Activated CD8-positive, alpha-beta memory T cell treated with anti-CD3 and anti-CD28 coated beads for 36 hours (primary cell): Measurements from ENCODE around the gene ASCC1. TPM values are rescaled to one million over a fixed set of nuclear protein-coding genes. Genes with fewer than 3 reads are reported as not detected.

Experiments
- CTCF ChIA-PET: fragments of 350-600 bp; sonication (Branson Sonifier 250); formaldehyde crosslinking; loops from one replicate; lab custom pipeline; 2021; ENCODE audit warnings: antibody characterized with exemption; lab: Charles Lee
- POLR2A ChIA-PET: fragments of 350-600 bp; sonication (Branson Sonifier 250); formaldehyde crosslinking; loops from one replicate; lab custom pipeline; 2021; ENCODE audit warnings: antibody characterized with exemption; lab: Charles Lee
- total RNA-seq, 2 experiments: library from RNA; stranded (reverse); gene quantifications; one replicate each; pipeline ENCODE4 v1.2.3, GENCODE V29; 2021

Gene ASCC1
- total RNA-seq, 2 experiments from 2014 or later: 43.2 to 44.1 TPM

- ChIA-PET CTCF (interaction anchor here (1.6 kb wide), 1 partner anchor 27 kb away, joined by 5 read pairs; no protein-coding TSS in a partner anchor), POLR2A (no interaction called here)
Measured at GRCh38 chr10:72075376-72076115, 140.5 kb downstream of the ASCC1 start.

- POLR2A ChIA-PET: no interaction called here
- CTCF ChIA-PET: no interaction called here
Measured at GRCh38 chr10:72074574-72075375, 141.3 kb downstream of the ASCC1 start.

- POLR2A ChIA-PET: no interaction called here
- CTCF ChIA-PET: interaction anchor here (1.0 kb wide), 1 partner anchor 15 kb away, joined by 3 read pairs; no protein-coding TSS in a partner anchor
Measured at GRCh38 chr10:72073708-72074573, 142.1 kb downstream of the ASCC1 start.

DNA sequence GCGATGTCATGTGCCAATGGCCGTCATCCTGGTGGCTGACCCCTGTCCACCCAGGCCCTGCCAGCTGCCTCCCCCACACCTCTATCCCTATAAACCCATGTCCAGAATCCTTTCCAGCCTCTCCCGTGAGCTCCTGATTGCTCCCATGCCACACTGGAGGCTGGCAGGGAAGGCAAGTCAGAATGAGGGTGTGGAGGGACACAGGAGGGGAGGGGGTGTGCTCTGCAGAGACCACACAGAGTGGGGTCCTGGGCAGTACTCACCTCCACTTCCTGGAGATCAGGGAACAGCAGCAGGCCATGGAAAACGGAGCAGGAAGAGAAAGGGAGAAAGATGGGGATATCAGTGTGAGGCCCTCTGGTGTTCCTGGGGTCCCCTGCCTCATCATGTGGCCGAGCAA, 143.4 kb downstream of the ASCC1 start:
- CTCF ChIA-PET: interaction anchor here (1.0 to 2.7 kb wide), 2 partner anchors 24 to 176 kb away, joined by 3 to 10 read pairs; no protein-coding TSS in a partner anchor
- POLR2A ChIA-PET: no interaction called here

DNA sequence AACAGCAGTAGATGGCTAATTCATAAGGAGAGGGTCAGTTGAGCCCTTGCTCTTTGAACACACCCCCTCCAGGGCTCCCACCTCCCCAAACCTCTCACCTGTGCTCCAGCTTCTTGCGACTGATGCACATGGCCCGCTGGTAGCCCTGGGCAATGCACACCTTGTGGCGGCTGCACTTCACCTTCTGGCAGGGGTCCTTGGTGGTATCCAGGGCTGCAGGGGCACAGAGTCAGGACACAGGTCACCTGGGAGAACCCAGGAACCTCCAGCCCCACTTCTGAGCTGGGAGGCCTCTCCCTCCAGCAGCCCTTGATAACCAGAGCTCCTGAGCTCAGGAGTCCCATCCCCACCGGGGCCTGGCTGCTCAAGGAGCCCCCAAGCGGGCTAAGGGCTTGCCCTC, 144.0 kb downstream of the ASCC1 start:
- CTCF ChIA-PET: interaction anchor here (1.0 to 2.7 kb wide), 2 partner anchors 24 to 176 kb away, joined by 3 to 10 read pairs; no protein-coding TSS in a partner anchor
- POLR2A ChIA-PET: interaction anchor here (0.5 to 0.9 kb wide), 2 partner anchors 13 to 17 kb away, joined by 3 to 8 read pairs; partner anchors contain the start of gene SPOCK2

- CTCF ChIA-PET: interaction anchor here (0.5 to 1.9 kb wide), 6 partner anchors 9 to 267 kb away, joined by 3 to 8 read pairs (median 4); no protein-coding TSS in a partner anchor
Measured at GRCh38 chr10:72069751-72070526, 146.1 kb downstream of the ASCC1 start.

DNA sequence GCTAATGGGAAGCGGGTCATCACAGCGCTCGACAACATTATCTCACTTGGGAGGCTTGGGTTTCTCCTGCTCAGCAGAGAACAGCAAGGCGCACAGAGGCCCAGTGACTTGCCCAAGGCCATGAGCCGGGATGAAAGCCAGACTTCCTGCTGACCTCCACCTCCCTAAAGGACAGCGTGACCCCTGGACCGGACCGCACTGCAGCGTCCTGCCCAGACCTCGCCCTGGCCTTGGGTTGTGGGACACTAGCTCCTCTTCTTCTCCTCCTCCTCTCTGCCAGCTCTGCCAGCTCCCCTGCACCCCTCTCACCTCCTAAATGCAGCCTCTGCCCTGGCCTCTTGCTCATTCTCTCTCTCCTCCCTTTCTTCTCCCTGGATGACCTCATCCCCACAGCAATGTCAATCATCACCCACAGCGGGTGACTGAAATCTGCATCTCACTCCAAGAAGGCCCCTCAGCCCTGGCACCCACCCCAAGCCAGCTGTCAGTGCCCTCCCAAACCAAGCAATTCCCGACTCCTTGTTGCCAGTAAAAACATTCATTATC, 147.1 kb downstream of the ASCC1 start:
- ChIA-PET CTCF (interaction anchor here (0.7 to 4.6 kb wide), 6 partner anchors 10 to 229 kb away, joined by 3 to 16 read pairs (median 4); no protein-coding TSS in a partner anchor), POLR2A (no interaction called here)

More at GRCh38 chr10:72069751-72070526, 146.1 kb downstream of the ASCC1 start:
- POLR2A ChIA-PET: no interaction called here

- CTCF ChIA-PET: interaction anchor here (1.9 to 4.6 kb wide), 2 partner anchors 11 to 20 kb away, joined by 8 to 16 read pairs; no protein-coding TSS in a partner anchor
- POLR2A ChIA-PET: no interaction called here
Measured at GRCh38 chr10:72068126-72068765, 147.8 kb downstream of the ASCC1 start.

- POLR2A ChIA-PET: interaction anchor here (0.5 kb wide), 1 partner anchor 278 kb away, joined by 6 read pairs; no protein-coding TSS in a partner anchor
Measured at GRCh38 chr10:72067463-72068125, 148.5 kb downstream of the ASCC1 start.

DNA sequence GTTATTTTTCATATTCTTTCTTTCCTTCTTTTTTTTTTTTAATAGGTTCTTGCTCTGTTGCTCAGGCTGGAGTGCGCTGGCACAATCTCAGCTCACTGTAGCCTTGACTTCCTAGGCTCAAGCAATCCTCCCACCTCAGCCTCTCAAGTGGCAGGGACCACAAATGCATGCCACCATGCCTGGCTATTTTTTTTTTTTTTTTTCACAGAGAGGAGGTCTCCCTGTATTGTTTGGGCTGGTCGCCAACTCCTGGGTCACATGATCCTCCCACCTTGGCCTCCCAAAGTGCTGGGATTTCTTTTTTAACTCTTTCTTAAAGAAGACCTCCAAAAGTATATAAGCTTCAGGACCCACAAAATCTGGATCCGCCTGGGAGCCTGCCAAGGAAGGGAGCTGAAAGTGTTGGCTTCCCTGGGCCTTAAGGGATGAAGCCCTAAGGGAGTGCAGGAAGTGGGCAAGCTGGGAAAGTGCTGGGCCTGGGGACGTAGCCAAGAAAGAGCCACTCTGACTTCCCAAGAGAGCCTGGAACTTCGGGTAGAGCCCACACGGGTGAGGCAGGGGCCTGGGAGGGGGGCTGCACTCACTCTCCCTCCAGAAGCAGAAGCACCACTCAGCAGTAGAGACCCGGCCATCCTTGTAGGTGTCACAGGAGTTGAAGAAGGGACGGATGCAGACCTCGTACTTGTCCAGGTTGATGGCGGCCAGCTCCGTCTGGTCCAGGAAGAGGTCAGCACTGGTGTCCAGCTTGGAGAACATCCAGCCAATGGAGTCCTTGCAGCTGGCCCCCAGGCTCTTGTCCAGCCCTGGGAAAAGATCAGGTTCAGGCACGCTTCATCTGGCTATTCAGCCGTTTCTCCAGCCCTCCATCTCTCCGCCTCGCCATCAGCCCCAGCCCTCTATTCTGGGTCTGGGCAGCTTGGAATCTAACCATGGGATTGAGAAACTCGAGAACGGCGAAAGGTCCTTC, 149.5 kb downstream of the ASCC1 start:
- ChIA-PET POLR2A (interaction anchor here (0.5 kb wide), 1 partner anchor 279 kb away, joined by 6 read pairs; no protein-coding TSS in a partner anchor), CTCF (interaction anchor here (0.6 to 4.6 kb wide), 2 partner anchors 18 to 225 kb away, joined by 3 to 16 read pairs; no protein-coding TSS in a partner anchor)

More at GRCh38 chr10:72067463-72068125, 148.5 kb downstream of the ASCC1 start:
- CTCF ChIA-PET: interaction anchor here (0.6 to 4.6 kb wide), 2 partner anchors 19 to 224 kb away, joined by 3 to 16 read pairs; no protein-coding TSS in a partner anchor

- CTCF ChIA-PET: interaction anchor here (0.7 to 4.6 kb wide), 2 partner anchors 15 to 17 kb away, joined by 3 to 16 read pairs; no protein-coding TSS in a partner anchor
- POLR2A ChIA-PET: no interaction called here
Measured at GRCh38 chr10:72065439-72066025, 150.5 kb downstream of the ASCC1 start.

- CTCF ChIA-PET: interaction anchor here (1.1 to 2.8 kb wide), 2 partner anchors 16 to 30 kb away, joined by 3 to 11 read pairs; no protein-coding TSS in a partner anchor
- POLR2A ChIA-PET: no interaction called here
Measured at GRCh38 chr10:72063703-72064391, 152.2 kb downstream of the ASCC1 start.

- ChIA-PET CTCF (interaction anchor here (0.5 to 2.8 kb wide), 3 partner anchors 15 to 132 kb away, joined by 3 to 11 read pairs (median 3); no protein-coding TSS in a partner anchor), POLR2A (no interaction called here)
Measured at GRCh38 chr10:72062832-72063702, 153.0 kb downstream of the ASCC1 start.
